WTC11 (cell line): Measurements from ENCODE around the gene MOSPD2. TPM values are rescaled to one million over a fixed set of nuclear protein-coding genes. Genes with fewer than 3 reads are reported as not detected.

Experiments used
- ATAC-seq: fragments of 200-7000 bp; cut with Tn5 transposase; 2 replicates; pipeline ENCODE4 v1.10.0; 2021; ENCODE audit warnings: mild to moderate bottlenecking, moderate library complexity
- CTCF ChIA-PET: fragments of 300-600 bp; sonication (Branson Sonifier 250); formaldehyde crosslinking; loops from one replicate; lab custom pipeline; 2021; ENCODE audit warnings: antibody characterized with exemption; lab: Charles Lee
- POLR2A ChIA-PET: fragments of 350-600 bp; sonication (Branson Sonifier 250); formaldehyde crosslinking; loops from one replicate; lab custom pipeline; 2021; ENCODE audit warnings: antibody characterized with exemption; lab: Charles Lee
- DNase-seq: peaks from one replicate; pipeline ENCODE4 v3.0.0; 2021; ENCODE audit warnings: low spot score
- H3K27ac Mint-ChIP-seq: 2 replicates; pipeline ENCODE4 v1.8.0; 2021; ENCODE audit warnings: mixed read lengths
- H3K27me3 Mint-ChIP-seq: 2 replicates; pipeline ENCODE4 v1.8.0; 2021; ENCODE audit warnings: low read depth, mild to moderate bottlenecking, moderate library complexity, mixed read lengths
- H3K36me3 Mint-ChIP-seq: 2 replicates; pipeline ENCODE4 v1.8.0; 2021; ENCODE audit warnings: mixed read lengths
- H3K4me1 Mint-ChIP-seq: 2 replicates; pipeline ENCODE4 v1.8.0; 2022; ENCODE audit warnings: mixed read lengths
- H3K4me3 Mint-ChIP-seq: 2 replicates; pipeline ENCODE4 v1.8.0; 2021; ENCODE audit warnings: mild to moderate bottlenecking, moderate library complexity, mixed read lengths
- H3K9me3 Mint-ChIP-seq: 2 replicates; pipeline ENCODE4 v1.8.0; 2021; ENCODE audit warnings: mixed read lengths
- ATF1 ChIP-seq: sonication (generic); formaldehyde crosslinking; IDR thresholded peaks from 2 replicates; pipeline ENCODE4 v1.8.1; 2023; ENCODE audit warnings: mild to moderate bottlenecking, moderate library complexity, missing genetic modification reagents
- EMX1 ChIP-seq: fragments of 250-450 bp; sonication (Bioruptor Pico); IDR thresholded peaks from 2 replicates; pipeline ENCODE4 v1.8.0; 2021; ENCODE audit warnings: mild to moderate bottlenecking
- ETV6 ChIP-seq: sonication (generic); formaldehyde crosslinking; IDR thresholded peaks from 2 replicates; pipeline ENCODE4 v1.8.1; 2022; ENCODE audit warnings: mild to moderate bottlenecking, missing genetic modification reagents
- GRHL2 ChIP-seq: fragments of 250-450 bp; sonication (Bioruptor Pico); IDR thresholded peaks from 2 replicates; pipeline ENCODE4 v1.8.0; 2022; ENCODE audit warnings: mild to moderate bottlenecking, moderate library complexity; ENCODE audit not compliant: insufficient replicate concordance, severe bottlenecking
- GTF2I ChIP-seq: fragments of 250-450 bp; sonication (Bioruptor Pico); conservative IDR thresholded peaks from 2 replicates; pipeline ENCODE4 v1.4.0; 2021; ENCODE audit warnings: mild to moderate bottlenecking
- JAZF1 ChIP-seq: fragments of 250-450 bp; sonication (Bioruptor Pico); IDR thresholded peaks from 2 replicates; pipeline ENCODE4 v1.9.0; 2021; ENCODE audit warnings: moderate library complexity, mild to moderate bottlenecking, inconsistent platforms
- MYBL2 ChIP-seq: sonication (generic); formaldehyde crosslinking; IDR thresholded peaks from 2 replicates; pipeline ENCODE4 v1.8.1; 2023; ENCODE audit warnings: mild to moderate bottlenecking, moderate library complexity, missing genetic modification reagents
- NFYB ChIP-seq: sonication (generic); formaldehyde crosslinking; conservative IDR thresholded peaks from 2 replicates; pipeline ENCODE4 v1.8.0; 2022; ENCODE audit warnings: low read depth, missing genetic modification reagents
- NR3C1 ChIP-seq: sonication (generic); formaldehyde crosslinking; conservative IDR thresholded peaks from 2 replicates; pipeline ENCODE4 v1.8.1; 2023; ENCODE audit warnings: low read depth, mild to moderate bottlenecking, missing genetic modification reagents
- PRRX2 ChIP-seq: fragments of 250-450 bp; sonication (Bioruptor Pico); IDR thresholded peaks from 2 replicates; pipeline ENCODE4 v1.8.0; 2021; ENCODE audit warnings: mild to moderate bottlenecking
- SMAD4 ChIP-seq: sonication (generic); formaldehyde crosslinking; IDR thresholded peaks from 2 replicates; pipeline ENCODE4 v1.8.0; 2022; ENCODE audit warnings: mild to moderate bottlenecking, missing genetic modification reagents
- SP1 ChIP-seq: sonication (generic); formaldehyde crosslinking; conservative IDR thresholded peaks from 2 replicates; pipeline ENCODE4 v1.8.1; 2022; ENCODE audit warnings: missing genetic modification reagents
- TEAD1 ChIP-seq: sonication (generic); formaldehyde crosslinking; IDR thresholded peaks from 2 replicates; pipeline ENCODE4 v1.8.0; 2022; ENCODE audit warnings: mild to moderate bottlenecking, missing genetic modification reagents
- ZNF121 ChIP-seq: sonication (generic); formaldehyde crosslinking; IDR thresholded peaks from 2 replicates; pipeline ENCODE4 v1.8.0; 2023; ENCODE audit warnings: missing genetic modification reagents
- ZNF138 ChIP-seq: sonication (generic); formaldehyde crosslinking; conservative IDR thresholded peaks from 2 replicates; pipeline ENCODE4 v1.8.1; 2022; ENCODE audit warnings: mild to moderate bottlenecking, moderate library complexity, missing genetic modification reagents
- ZNF219 ChIP-seq: sonication (generic); formaldehyde crosslinking; IDR thresholded peaks from 2 replicates; pipeline ENCODE4 v1.8.0; 2023; ENCODE audit warnings: missing genetic modification reagents, mild to moderate bottlenecking, borderline replicate concordance
- ZNF232 ChIP-seq: sonication (generic); formaldehyde crosslinking; IDR thresholded peaks from 2 replicates; pipeline ENCODE4 v1.8.0; 2022; ENCODE audit warnings: mild to moderate bottlenecking, missing genetic modification reagents
- ZNF263 ChIP-seq: sonication (generic); formaldehyde crosslinking; IDR thresholded peaks from 2 replicates; pipeline ENCODE4 v1.8.1; 2022; ENCODE audit warnings: low read depth, mild to moderate bottlenecking, moderate library complexity, missing genetic modification reagents
- total RNA-seq: library from RNA; stranded (reverse); gene quantifications from 3 replicates; pipeline ENCODE4 v1.2.3, GENCODE V29; 2021
- TF ChIP-seq, protein P1 (sequence below): sonication (generic); formaldehyde crosslinking; conservative IDR thresholded peaks from 2 replicates; pipeline ENCODE4 v1.8.1; 2022; ENCODE audit warnings: mild to moderate bottlenecking, missing genetic modification reagents
- TF ChIP-seq, protein P2 (sequence below): sonication (generic); formaldehyde crosslinking; IDR thresholded peaks from 2 replicates; pipeline ENCODE4 v1.8.1; 2022; ENCODE audit warnings: missing genetic modification reagents, borderline replicate concordance
- TF ChIP-seq, protein P3 (sequence below): sonication (generic); formaldehyde crosslinking; IDR thresholded peaks from 2 replicates; pipeline ENCODE4 v1.8.1; 2022; ENCODE audit warnings: low read depth, mild to moderate bottlenecking, moderate library complexity, missing genetic modification reagents, borderline replicate concordance
- TF ChIP-seq, protein P4 (sequence below): fragments of 250-450 bp; sonication (Bioruptor Pico); conservative IDR thresholded peaks from 2 replicates; pipeline ENCODE4 v1.9.0; 2021; ENCODE audit warnings: mild to moderate bottlenecking
- TF ChIP-seq, protein P5 (sequence below): sonication (generic); formaldehyde crosslinking; IDR thresholded peaks from 2 replicates; pipeline ENCODE4 v1.8.1; 2022; ENCODE audit warnings: mild to moderate bottlenecking, missing genetic modification reagents, moderate library complexity, borderline replicate concordance
- TF ChIP-seq, protein P6 (sequence below): sonication (generic); formaldehyde crosslinking; IDR thresholded peaks from 2 replicates; pipeline ENCODE4 v1.8.1; 2023; ENCODE audit warnings: mild to moderate bottlenecking, missing genetic modification reagents
- TF ChIP-seq, protein P7 (sequence below): sonication (generic); formaldehyde crosslinking; IDR thresholded peaks from 2 replicates; pipeline ENCODE4 v1.8.1; 2023; ENCODE audit warnings: mild to moderate bottlenecking, missing genetic modification reagents, moderate library complexity
- TF ChIP-seq, protein P8 (sequence below): fragments of 250-450 bp; sonication (Bioruptor Pico); IDR thresholded peaks from 2 replicates; pipeline ENCODE4 v1.9.0; 2021; ENCODE audit warnings: mild to moderate bottlenecking

Gene MOSPD2
- total RNA-seq, 1 experiment from 2014 or later = 13.2 TPM

DNA sequence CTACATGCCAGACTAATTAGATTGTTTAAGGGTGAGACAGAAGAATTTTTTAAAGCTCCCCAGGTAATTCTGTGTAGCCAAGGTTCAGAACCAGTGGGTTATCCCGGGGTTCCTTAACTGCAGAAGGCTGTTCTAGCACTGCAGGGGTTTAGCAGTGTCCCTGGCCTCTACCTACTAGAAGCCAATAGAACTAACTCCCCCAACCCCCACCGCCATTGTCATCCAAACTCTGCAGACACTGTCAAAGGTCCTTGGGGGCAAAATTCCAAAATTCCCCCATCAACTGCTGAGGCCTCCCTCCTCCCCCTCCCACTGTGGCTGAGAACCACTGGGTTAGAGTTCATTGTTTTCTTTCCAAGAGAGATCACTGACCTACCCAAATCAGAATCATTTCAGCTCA, 66.4 kb downstream of the MOSPD2 start:
- CTCF ChIA-PET = no interaction called here
- TF ChIP-seq EMX1 = no peak
- no peak for TF ChIP-seq SMAD4
- TF ChIP-seq MYBL2 (CRISPR knock-in tag) = no peak
- TF ChIP-seq, protein P1, sequence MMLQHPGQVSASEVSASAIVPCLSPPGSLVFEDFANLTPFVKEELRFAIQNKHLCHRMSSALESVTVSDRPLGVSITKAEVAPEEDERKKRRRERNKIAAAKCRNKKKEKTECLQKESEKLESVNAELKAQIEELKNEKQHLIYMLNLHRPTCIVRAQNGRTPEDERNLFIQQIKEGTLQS (CRISPR knock-in tag) = no peak
- no peak for TF ChIP-seq ZNF232 (CRISPR knock-in tag)
- no peak for TF ChIP-seq GRHL2 (CRISPR knock-in tag)
- TF ChIP-seq TEAD1 (CRISPR knock-in tag) = no peak
- TF ChIP-seq, protein P2, sequence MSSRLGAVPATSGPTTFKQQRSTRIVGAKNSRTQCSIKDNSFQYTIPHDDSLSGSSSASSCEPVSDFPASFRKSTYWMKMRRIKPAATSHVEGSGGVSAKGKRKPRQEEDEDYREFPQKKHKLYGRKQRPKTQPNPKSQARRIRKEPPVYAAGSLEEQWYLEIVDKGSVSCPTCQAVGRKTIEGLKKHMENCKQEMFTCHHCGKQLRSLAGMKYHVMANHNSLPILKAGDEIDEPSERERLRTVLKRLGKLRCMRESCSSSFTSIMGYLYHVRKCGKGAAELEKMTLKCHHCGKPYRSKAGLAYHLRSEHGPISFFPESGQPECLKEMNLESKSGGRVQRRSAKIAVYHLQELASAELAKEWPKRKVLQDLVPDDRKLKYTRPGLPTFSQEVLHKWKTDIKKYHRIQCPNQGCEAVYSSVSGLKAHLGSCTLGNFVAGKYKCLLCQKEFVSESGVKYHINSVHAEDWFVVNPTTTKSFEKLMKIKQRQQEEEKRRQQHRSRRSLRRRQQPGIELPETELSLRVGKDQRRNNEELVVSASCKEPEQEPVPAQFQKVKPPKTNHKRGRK (CRISPR knock-in tag) = no peak
- no peak for TF ChIP-seq NR3C1 (CRISPR knock-in tag)
- TF ChIP-seq ZNF263 (CRISPR knock-in tag) = no peak
- TF ChIP-seq, protein P3, sequence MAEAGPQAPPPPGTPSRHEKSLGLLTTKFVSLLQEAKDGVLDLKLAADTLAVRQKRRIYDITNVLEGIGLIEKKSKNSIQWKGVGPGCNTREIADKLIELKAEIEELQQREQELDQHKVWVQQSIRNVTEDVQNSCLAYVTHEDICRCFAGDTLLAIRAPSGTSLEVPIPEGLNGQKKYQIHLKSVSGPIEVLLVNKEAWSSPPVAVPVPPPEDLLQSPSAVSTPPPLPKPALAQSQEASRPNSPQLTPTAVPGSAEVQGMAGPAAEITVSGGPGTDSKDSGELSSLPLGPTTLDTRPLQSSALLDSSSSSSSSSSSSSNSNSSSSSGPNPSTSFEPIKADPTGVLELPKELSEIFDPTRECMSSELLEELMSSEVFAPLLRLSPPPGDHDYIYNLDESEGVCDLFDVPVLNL (CRISPR knock-in tag) = no peak
- TF ChIP-seq, protein P4, sequence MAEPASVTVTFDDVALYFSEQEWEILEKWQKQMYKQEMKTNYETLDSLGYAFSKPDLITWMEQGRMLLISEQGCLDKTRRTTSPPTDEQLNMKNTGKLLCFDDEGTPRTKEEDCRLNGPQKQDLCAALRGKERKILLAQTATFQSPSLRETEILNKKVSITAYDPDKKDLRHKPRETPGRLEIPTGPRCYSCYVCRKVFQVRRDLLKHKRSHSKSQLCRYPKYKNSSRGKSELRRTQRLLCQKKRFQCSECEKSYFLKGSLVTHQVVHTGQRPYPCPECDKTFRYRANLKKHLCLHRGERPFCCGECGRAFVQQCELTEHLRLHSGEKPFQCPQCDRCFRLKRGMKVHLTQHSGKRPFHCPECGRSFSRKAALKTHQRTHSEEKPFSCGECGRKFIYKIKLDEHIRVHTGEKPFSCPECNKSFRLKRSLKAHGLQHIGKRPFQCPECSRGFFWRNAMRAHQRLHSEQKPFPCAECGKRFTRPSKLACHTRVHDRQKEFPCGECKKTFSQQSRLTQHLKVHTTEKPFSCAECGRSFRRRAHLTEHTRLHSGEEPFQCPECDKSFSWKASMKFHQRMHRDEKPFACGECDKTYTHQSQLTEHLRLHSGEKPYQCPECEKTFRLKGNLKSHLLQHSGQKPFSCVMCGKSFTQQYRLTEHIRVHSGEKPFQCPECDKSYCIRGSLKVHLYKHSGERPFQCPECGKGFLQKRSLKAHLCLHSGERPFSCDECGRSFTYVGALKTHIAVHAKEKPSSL = no peak
- TF ChIP-seq, protein P5, sequence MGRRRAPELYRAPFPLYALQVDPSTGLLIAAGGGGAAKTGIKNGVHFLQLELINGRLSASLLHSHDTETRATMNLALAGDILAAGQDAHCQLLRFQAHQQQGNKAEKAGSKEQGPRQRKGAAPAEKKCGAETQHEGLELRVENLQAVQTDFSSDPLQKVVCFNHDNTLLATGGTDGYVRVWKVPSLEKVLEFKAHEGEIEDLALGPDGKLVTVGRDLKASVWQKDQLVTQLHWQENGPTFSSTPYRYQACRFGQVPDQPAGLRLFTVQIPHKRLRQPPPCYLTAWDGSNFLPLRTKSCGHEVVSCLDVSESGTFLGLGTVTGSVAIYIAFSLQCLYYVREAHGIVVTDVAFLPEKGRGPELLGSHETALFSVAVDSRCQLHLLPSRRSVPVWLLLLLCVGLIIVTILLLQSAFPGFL = no peak
- TF ChIP-seq PRRX2 (CRISPR knock-in tag) = no peak
- no peak for TF ChIP-seq JAZF1
- no peak for TF ChIP-seq ZNF121
- no peak for TF ChIP-seq ZNF138 (CRISPR knock-in tag)
- no peak for TF ChIP-seq ATF1
- TF ChIP-seq GTF2I (CRISPR knock-in tag) = no peak
- ATAC-seq = peak; percentile 57
- Mint-ChIP-seq H3K4me1 (no peaks in the 10 kb centered on the region), H3K4me3 (no peak overlapping the region), H3K36me3 (no peaks in the 10 kb centered on the region), H3K9me3 (no peaks in the 10 kb centered on the region), H3K27ac (no peak overlapping the region), H3K27me3 (no peaks in the 10 kb centered on the region)
- POLR2A ChIA-PET = no interaction called here
- DNase-seq = peak; percentile 12

DNA sequence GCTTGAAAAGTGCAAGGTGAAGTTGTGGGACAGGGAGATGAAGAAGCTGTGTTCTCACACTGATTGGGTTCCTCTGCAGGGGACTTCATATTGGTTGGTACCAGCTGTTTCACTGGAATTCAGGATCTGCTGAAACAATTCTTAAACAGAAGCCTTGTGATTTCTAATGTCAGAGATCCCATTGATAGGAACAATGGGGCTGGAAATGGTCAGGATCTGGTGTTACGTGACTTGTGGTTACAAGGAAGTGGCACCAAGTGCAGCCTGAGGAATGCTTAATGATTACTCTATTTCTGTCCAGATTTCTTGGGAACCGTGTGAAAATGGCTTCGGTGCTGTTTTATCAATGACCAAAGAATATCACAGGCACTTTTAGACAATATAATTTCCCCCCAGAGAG, 68.1 kb downstream of the MOSPD2 start:
- H3K27ac Mint-ChIP-seq = no peak overlapping the region
- peaks cover 2% of the 10 kb centered on the region; the same call in 1 of the 2 replicates for H3K27me3 Mint-ChIP-seq
- no peak overlapping the region for H3K4me3 Mint-ChIP-seq
- H3K4me1 Mint-ChIP-seq = no peaks in the 10 kb centered on the region
- ATAC-seq (no peak), DNase-seq (no peak)
- H3K36me3 Mint-ChIP-seq = no peaks in the 10 kb centered on the region
- no peaks in the 10 kb centered on the region for H3K9me3 Mint-ChIP-seq
- ChIA-PET POLR2A (no interaction called here), CTCF (no interaction called here)
- no peak for TF ChIP-seq ETV6 (CRISPR knock-in tag)
- TF ChIP-seq, protein P1 (CRISPR knock-in tag) = no peak
- TF ChIP-seq, protein P6, sequence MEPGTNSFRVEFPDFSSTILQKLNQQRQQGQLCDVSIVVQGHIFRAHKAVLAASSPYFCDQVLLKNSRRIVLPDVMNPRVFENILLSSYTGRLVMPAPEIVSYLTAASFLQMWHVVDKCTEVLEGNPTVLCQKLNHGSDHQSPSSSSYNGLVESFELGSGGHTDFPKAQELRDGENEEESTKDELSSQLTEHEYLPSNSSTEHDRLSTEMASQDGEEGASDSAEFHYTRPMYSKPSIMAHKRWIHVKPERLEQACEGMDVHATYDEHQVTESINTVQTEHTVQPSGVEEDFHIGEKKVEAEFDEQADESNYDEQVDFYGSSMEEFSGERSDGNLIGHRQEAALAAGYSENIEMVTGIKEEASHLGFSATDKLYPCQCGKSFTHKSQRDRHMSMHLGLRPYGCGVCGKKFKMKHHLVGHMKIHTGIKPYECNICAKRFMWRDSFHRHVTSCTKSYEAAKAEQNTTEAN = no peak
- TF ChIP-seq SP1 (CRISPR knock-in tag) = no peak
- no peak for TF ChIP-seq ZNF219 (CRISPR knock-in tag)
- TF ChIP-seq, protein P7, sequence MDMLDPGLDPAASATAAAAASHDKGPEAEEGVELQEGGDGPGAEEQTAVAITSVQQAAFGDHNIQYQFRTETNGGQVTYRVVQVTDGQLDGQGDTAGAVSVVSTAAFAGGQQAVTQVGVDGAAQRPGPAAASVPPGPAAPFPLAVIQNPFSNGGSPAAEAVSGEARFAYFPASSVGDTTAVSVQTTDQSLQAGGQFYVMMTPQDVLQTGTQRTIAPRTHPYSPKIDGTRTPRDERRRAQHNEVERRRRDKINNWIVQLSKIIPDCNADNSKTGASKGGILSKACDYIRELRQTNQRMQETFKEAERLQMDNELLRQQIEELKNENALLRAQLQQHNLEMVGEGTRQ = no peak
- TF ChIP-seq ATF1 = no peak
- TF ChIP-seq ZNF121 = no peak
- TF ChIP-seq NFYB (CRISPR knock-in tag) = no peak
- TF ChIP-seq, protein P8, sequence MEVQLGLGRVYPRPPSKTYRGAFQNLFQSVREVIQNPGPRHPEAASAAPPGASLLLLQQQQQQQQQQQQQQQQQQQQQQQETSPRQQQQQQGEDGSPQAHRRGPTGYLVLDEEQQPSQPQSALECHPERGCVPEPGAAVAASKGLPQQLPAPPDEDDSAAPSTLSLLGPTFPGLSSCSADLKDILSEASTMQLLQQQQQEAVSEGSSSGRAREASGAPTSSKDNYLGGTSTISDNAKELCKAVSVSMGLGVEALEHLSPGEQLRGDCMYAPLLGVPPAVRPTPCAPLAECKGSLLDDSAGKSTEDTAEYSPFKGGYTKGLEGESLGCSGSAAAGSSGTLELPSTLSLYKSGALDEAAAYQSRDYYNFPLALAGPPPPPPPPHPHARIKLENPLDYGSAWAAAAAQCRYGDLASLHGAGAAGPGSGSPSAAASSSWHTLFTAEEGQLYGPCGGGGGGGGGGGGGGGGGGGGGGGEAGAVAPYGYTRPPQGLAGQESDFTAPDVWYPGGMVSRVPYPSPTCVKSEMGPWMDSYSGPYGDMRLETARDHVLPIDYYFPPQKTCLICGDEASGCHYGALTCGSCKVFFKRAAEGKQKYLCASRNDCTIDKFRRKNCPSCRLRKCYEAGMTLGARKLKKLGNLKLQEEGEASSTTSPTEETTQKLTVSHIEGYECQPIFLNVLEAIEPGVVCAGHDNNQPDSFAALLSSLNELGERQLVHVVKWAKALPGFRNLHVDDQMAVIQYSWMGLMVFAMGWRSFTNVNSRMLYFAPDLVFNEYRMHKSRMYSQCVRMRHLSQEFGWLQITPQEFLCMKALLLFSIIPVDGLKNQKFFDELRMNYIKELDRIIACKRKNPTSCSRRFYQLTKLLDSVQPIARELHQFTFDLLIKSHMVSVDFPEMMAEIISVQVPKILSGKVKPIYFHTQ (CRISPR knock-in tag) = no peak
